ENCODE results near the gene CFAP221.

DNA sequence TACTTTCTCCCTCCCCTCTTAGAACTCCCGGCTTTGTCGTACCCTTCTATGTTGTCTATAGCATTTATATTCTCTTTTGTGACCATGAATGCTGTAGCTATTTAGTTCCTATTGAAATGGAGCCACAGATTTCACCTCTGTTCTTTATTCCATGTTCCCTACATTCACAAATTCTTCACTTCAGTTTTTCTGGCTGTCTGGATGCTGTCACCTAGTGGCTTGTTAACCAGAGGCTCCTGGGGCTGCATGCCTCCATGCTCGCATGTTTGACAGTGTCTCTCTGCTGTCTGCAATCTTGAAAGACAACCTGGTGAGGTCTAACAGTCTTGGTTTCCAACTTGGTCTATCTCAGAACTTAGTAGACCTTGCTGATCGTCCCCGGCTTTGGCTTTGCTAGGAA is 48.2 kb downstream of the CFAP221 start:
- TF ChIP-seq POLR2AphosphoS5 (IDR thresholded peaks at IDR 0.05; ENCODE audit: low read depth) (no peak), STAT1 (IDR thresholded peaks at IDR 0.05; ENCODE audit: unreplicated experiment) (no peak), EZH2 (IDR thresholded peaks at IDR 0.05; ENCODE audit: low read depth, unreplicated experiment) (no peak), ZNF114 (CRISPR knock-in tag; IDR thresholded peaks at IDR 0.05) (no peak), EZH2phosphoT487 (IDR thresholded peaks at IDR 0.05; ENCODE audit: unreplicated experiment) (no peak), JUNB (IDR thresholded peaks at IDR 0.05; ENCODE audit: unreplicated experiment) (no peak), CREB1 (CRISPR knock-in tag; IDR thresholded peaks at IDR 0.05; ENCODE audit: low read depth) (no peak)
- TF ChIP-seq, protein P1, sequence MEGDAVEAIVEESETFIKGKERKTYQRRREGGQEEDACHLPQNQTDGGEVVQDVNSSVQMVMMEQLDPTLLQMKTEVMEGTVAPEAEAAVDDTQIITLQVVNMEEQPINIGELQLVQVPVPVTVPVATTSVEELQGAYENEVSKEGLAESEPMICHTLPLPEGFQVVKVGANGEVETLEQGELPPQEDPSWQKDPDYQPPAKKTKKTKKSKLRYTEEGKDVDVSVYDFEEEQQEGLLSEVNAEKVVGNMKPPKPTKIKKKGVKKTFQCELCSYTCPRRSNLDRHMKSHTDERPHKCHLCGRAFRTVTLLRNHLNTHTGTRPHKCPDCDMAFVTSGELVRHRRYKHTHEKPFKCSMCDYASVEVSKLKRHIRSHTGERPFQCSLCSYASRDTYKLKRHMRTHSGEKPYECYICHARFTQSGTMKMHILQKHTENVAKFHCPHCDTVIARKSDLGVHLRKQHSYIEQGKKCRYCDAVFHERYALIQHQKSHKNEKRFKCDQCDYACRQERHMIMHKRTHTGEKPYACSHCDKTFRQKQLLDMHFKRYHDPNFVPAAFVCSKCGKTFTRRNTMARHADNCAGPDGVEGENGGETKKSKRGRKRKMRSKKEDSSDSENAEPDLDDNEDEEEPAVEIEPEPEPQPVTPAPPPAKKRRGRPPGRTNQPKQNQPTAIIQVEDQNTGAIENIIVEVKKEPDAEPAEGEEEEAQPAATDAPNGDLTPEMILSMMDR (conservative IDR thresholded peaks at IDR 0.05; ENCODE audit: low read depth in 2 of 2), result peak in 1 of 2 experiments; percentile 32; a peak in 2 of 4 replicates
- TF ChIP-seq, protein P2, sequence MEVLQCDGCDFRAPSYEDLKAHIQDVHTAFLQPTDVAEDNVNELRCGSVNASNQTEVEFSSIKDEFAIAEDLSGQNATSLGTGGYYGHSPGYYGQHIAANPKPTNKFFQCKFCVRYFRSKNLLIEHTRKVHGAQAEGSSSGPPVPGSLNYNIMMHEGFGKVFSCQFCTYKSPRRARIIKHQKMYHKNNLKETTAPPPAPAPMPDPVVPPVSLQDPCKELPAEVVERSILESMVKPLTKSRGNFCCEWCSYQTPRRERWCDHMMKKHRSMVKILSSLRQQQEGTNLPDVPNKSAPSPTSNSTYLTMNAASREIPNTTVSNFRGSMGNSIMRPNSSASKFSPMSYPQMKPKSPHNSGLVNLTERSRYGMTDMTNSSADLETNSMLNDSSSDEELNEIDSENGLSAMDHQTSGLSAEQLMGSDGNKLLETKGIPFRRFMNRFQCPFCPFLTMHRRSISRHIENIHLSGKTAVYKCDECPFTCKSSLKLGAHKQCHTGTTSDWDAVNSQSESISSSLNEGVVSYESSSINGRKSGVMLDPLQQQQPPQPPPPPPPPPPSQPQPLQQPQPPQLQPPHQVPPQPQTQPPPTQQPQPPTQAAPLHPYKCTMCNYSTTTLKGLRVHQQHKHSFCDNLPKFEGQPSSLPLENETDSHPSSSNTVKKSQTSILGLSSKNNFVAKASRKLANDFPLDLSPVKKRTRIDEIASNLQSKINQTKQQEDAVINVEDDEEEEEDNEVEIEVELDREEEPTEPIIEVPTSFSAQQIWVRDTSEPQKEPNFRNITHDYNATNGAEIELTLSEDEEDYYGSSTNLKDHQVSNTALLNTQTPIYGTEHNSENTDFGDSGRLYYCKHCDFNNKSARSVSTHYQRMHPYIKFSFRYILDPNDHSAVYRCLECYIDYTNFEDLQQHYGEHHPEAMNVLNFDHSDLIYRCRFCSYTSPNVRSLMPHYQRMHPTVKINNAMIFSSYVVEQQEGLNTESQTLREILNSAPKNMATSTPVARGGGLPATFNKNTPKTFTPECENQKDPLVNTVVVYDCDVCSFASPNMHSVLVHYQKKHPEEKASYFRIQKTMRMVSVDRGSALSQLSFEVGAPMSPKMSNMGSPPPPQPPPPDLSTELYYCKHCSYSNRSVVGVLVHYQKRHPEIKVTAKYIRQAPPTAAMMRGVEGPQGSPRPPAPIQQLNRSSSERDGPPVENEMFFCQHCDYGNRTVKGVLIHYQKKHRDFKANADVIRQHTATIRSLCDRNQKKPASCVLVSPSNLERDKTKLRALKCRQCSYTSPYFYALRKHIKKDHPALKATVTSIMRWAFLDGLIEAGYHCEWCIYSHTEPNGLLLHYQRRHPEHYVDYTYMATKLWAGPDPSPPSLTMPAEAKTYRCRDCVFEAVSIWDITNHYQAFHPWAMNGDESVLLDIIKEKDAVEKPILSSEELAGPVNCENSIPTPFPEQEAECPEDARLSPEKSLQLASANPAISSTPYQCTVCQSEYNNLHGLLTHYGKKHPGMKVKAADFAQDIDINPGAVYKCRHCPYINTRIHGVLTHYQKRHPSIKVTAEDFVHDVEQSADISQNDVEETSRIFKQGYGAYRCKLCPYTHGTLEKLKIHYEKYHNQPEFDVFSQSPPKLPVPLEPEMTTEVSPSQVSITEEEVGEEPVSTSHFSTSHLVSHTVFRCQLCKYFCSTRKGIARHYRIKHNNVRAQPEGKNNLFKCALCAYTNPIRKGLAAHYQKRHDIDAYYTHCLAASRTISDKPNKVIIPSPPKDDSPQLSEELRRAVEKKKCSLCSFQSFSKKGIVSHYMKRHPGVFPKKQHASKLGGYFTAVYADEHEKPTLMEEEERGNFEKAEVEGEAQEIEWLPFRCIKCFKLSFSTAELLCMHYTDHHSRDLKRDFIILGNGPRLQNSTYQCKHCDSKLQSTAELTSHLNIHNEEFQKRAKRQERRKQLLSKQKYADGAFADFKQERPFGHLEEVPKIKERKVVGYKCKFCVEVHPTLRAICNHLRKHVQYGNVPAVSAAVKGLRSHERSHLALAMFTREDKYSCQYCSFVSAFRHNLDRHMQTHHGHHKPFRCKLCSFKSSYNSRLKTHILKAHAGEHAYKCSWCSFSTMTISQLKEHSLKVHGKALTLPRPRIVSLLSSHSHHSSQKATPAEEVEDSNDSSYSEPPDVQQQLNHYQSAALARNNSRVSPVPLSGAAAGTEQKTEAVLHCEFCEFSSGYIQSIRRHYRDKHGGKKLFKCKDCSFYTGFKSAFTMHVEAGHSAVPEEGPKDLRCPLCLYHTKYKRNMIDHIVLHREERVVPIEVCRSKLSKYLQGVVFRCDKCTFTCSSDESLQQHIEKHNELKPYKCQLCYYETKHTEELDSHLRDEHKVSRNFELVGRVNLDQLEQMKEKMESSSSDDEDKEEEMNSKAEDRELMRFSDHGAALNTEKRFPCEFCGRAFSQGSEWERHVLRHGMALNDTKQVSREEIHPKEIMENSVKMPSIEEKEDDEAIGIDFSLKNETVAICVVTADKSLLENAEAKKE (CRISPR knock-in tag; IDR thresholded peaks at IDR 0.05), result no peak
- TF ChIP-seq, protein P3, sequence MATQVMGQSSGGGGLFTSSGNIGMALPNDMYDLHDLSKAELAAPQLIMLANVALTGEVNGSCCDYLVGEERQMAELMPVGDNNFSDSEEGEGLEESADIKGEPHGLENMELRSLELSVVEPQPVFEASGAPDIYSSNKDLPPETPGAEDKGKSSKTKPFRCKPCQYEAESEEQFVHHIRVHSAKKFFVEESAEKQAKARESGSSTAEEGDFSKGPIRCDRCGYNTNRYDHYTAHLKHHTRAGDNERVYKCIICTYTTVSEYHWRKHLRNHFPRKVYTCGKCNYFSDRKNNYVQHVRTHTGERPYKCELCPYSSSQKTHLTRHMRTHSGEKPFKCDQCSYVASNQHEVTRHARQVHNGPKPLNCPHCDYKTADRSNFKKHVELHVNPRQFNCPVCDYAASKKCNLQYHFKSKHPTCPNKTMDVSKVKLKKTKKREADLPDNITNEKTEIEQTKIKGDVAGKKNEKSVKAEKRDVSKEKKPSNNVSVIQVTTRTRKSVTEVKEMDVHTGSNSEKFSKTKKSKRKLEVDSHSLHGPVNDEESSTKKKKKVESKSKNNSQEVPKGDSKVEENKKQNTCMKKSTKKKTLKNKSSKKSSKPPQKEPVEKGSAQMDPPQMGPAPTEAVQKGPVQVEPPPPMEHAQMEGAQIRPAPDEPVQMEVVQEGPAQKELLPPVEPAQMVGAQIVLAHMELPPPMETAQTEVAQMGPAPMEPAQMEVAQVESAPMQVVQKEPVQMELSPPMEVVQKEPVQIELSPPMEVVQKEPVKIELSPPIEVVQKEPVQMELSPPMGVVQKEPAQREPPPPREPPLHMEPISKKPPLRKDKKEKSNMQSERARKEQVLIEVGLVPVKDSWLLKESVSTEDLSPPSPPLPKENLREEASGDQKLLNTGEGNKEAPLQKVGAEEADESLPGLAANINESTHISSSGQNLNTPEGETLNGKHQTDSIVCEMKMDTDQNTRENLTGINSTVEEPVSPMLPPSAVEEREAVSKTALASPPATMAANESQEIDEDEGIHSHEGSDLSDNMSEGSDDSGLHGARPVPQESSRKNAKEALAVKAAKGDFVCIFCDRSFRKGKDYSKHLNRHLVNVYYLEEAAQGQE (IDR thresholded peaks at IDR 0.05; ENCODE audit: unreplicated experiment), result no peak
- TF ChIP-seq, protein P4, sequence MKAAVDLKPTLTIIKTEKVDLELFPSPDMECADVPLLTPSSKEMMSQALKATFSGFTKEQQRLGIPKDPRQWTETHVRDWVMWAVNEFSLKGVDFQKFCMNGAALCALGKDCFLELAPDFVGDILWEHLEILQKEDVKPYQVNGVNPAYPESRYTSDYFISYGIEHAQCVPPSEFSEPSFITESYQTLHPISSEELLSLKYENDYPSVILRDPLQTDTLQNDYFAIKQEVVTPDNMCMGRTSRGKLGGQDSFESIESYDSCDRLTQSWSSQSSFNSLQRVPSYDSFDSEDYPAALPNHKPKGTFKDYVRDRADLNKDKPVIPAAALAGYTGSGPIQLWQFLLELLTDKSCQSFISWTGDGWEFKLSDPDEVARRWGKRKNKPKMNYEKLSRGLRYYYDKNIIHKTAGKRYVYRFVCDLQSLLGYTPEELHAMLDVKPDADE (IDR thresholded peaks at IDR 0.05), result no peak

All from GM23338 (cell line).